GM21825 (cell line): ENCODE measurements around the gene SCYL1.
"Not testable (repeated sequence)": the region's sequence is repeated elsewhere in the genome, so short reads cannot be mapped to it uniquely, and the experiment has no call there.

ENCODE experiments used
- ATAC-seq: cut with Tn5 transposase; IDR thresholded peaks from one replicate; pipeline ENCODE4 v1.9.1; 2021; ENCODE audit warnings: mild to moderate bottlenecking, moderate library complexity; ENCODE audit not compliant: unreplicated experiment

SCYL1 gene

DNA sequence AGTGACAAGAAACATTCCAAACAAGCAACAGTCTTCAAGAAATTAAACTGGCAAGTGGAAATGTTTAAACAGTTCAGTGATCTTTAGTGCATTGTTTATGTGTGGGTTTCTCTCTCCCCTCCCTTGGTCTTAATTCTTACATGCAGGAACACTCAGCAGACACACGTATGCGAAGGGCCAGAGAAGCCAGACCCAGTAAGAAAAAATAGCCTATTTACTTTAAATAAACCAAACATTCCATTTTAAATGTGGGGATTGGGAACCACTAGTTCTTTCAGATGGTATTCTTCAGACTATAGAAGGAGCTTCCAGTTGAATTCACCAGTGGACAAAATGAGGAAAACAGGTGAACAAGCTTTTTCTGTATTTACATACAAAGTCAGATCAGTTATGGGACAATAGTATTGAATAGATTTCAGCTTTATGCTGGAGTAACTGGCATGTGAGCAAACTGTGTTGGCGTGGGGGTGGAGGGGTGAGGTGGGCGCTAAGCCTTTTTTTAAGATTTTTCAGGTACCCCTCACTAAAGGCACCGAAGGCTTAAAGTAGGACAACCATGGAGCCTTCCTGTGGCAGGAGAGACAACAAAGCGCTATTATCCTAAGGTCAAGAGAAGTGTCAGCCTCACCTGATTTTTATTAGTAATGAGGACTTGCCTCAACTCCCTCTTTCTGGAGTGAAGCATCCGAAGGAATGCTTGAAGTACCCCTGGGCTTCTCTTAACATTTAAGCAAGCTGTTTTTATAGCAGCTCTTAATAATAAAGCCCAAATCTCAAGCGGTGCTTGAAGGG is 20.0 kb upstream of the SCYL1 start:
- no peak for ATAC-seq

GRCh38 chr11:65505466-65506289 is 19.2 kb upstream of the SCYL1 start:
- no peak for ATAC-seq

DNA sequence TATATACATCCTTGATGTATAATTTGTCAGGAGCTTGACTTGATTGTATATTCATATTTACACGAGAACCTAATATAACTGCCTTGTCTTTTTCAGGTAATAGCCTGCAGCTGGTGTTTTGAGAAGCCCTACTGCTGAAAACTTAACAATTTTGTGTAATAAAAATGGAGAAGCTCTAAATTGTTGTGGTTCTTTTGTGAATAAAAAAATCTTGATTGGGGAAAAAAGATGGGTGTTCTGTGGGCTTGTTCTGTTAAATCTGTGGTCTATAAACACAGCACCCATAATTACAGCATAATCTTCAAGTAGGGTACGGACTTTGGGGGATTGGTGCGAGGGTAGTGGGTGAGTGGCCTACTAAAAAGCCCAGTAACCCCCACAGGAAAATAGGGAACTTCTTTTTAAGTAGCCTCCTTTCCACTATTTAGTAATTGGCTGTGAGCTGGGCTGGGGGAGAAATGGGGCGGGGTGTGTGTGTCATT is 18.6 kb upstream of the SCYL1 start:
- ATAC-seq = peak; percentile 7

DNA sequence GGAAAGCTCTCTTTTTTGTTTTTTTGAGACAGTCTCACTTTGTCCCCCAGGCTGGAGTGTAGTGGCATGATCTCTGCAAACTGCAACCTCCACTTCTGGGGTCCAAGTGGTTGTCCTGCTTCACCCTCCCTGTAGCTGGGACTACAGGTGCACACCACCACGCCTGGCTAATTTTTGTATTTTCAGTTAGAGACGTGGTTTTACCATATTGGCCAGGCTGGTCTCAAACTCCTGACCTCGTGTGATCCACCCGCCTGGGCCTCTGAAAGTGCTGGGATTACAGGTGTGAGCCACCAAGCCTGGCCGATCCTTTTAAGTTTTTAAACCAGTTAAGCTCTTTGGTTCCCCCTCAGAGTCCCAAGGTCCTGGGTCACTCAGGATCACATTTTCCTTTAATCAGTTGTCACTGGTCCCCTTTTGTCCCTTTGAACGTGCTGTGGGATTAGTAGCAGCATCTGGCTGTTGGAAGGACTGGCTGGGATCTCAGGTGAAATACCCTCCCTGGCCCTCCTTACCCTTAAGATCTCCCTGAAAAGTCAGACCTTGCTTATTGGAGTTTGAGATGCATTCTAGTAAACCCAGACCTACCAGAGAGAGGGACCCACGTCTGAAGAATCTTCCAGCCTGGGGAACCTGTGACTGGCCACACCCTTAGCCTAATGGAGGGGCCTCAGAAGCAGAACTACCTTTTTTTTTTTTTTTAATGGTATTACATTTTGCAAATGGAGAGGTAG is 17.9 kb upstream of the SCYL1 start:
- ATAC-seq = peak; percentile 33

DNA sequence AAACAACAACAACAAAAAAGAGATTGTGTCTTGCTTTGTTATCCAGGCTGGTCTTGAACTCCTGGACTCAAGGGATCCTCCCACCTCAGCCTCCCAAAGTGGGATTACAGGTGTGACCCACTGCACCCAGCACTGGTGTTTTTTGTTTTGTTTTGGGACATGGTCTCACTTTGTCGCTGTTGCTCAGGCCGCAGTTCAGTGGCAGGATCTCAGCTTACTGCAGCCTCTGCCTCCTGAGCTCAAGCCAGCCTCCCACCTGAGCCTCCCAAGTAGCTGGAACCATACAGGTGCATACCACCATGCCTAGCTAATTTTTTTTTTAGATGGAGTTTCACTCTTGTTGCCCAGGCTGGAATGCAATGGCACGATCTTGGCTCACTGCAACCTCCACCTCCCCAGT is 12.6 kb upstream of the SCYL1 start:
- ATAC-seq = not testable (repeated sequence)

- ATAC-seq = no peak
Observed at GRCh38 chr11:65516135-65516968, 8.5 kb upstream of the SCYL1 start.

GRCh38 chr11:65518941-65519549 is 5.8 kb upstream of the SCYL1 start:
- not testable (repeated sequence) for ATAC-seq

DNA sequence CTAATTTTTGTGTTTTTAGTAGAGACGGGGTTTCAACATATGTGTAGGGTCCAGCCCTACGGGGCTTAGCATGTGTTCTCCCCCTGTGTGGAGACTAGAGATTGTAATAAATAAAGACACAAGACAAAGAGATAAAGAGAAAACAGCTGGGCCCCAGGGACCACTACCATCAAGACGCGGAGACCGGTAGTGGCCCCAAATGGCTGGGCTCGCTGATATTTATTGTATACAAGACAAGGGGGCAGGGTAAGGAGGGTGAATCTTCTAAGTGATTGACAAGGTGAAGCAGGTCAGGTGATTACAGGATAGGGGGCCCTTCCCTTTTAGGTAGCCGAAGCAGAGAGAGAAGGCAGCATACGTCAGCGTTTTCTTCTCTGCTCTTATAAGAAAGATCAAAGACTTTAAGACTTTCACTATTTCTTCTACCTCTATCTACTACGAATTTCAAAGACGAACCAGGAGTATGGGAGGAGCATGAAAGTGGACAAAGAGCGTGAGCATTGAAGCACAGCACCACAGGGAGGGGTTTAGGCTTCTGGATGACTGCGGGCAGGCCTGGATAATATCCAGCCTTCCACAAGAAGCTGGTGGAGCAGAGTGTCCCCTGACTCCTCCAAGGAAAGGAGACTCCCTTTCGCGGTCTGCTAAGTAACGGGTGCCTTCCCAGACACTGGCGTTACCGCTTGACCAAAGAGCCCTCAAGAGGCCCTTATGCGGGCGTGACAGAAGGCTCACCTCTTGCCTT is 2.9 kb upstream of the SCYL1 start:
- not testable (repeated sequence) for ATAC-seq

GRCh38 chr11:65522718-65523630 is 1.9 kb upstream of the SCYL1 start:
- not testable (repeated sequence) for ATAC-seq

GRCh38 chr11:65523631-65523968 is 1.3 kb upstream of the SCYL1 start:
- not testable (repeated sequence) for ATAC-seq

GRCh38 chr11:65524014-65524740 is 706 bp upstream of the SCYL1 start:
- ATAC-seq = no peak

DNA sequence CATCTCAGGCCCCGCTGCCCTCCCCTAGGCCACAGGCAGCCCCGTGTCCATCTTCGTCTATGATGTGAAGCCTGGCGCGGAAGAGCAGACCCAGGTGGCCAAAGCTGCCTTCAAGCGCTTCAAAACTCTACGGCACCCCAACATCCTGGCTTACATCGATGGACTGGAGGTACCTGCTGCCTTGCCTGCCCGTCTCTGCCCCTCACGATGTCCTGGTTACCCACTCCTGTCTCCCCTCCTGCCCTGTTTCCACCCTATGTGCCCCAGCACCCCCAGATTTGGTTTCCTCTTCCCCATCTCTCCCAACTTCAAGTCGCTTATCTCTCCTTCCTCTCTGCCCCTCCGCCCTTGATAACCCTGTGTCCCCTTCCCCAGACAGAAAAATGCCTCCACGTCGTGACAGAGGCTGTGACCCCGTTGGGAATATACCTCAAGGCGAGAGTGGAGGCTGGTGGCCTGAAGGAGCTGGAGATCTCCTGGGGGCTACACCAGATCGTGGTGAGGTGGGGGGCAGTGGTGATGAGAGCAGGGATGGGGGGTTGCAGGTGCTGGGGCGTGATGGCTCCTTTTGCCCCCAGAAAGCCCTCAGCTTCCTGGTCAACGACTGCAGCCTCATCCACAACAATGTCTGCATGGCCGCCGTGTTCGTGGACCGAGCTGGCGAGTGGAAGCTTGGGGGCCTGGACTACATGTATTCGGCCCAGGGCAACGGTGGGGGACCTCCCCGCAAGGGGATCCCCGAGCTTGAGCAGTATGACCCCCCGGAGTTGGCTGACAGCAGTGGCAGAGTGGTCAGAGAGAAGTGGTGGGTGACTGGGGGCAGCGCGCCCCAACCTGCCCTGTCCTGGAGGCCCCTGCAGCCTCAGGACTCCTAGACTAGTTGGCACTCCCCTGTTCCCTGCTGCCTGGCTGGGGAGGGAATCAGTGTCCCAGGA is 930 bp downstream of the SCYL1 start:
- no peak for ATAC-seq

DNA sequence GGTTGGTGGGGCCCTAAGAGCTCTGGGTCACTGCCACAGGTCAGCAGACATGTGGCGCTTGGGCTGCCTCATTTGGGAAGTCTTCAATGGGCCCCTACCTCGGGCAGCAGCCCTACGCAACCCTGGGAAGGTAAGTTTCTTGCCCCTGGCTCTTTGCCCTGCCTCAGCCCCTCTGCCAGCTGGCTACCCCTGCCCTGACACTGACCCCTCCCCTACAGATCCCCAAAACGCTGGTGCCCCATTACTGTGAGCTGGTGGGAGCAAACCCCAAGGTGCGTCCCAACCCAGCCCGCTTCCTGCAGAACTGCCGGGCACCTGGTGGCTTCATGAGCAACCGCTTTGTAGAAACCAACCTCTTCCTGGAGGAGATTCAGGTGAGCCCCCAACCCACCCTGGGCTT is 1.9 kb downstream of the SCYL1 start:
- no peak for ATAC-seq

GRCh38 chr11:65528819-65529350 is 4.0 kb downstream of the SCYL1 start:
- ATAC-seq = no peak

DNA sequence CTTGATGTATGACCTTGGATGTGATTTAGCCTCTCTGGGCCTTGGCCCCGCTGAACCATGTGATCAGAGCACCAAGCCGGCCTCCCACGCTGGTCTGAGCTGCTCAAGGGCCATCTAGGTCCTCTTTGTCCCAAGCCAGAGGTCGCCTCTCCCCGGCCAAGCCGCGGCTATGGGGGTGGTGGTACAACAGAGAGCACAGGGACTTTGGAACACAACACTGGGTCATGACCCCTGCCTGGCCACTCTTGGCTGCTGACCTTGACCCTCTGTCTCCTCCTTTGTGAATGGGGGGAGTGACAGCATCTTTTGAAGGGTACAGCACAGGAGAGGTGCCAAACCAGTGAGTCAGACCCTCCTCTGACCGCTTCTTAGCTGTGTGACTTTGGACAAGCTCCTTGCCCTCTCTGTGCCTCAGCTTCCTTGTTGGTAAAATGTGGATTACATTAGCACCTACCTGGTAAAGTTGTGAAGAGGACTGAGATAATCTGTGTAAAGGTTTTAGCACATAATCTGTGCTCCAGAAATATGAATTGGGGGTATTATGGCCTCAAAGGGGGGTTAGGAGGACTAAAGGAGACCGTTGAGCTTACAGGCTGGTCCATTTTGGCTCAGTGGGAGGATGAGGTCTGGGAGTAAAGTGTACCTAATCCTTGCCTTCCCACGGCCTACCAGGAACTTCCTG is 4.7 kb downstream of the SCYL1 start:
- no peak for ATAC-seq

GRCh38 chr11:65530157-65530496 is 5.2 kb downstream of the SCYL1 start:
- ATAC-seq = no peak
